B cell (primary cell): Measurements from ENCODE around the gene SPAAR. TPM values are rescaled to one million over a fixed set of nuclear protein-coding genes. Genes with fewer than 3 reads are reported as not detected.

ENCODE experiments used
- ATAC-seq: fragments of 200-7000 bp; cut with Tn5 transposase; one replicate; pipeline ENCODE4 v1.10.0; 2021; ENCODE audit warnings: low read depth, mild to moderate bottlenecking, moderate number of reproducible peaks, moderate library complexity
- CTCF ChIA-PET: fragments of 350-600 bp; sonication (Branson Sonifier 250); formaldehyde crosslinking; loops from one replicate; lab custom pipeline; 2021; ENCODE audit warnings: antibody characterized with exemption, inconsistent platforms; lab: Charles Lee
- POLR2A ChIA-PET: fragments of 350-600 bp; sonication (Branson Sonifier 250); formaldehyde crosslinking; loops from one replicate; lab custom pipeline; 2021; ENCODE audit warnings: antibody characterized with exemption; lab: Charles Lee
- DNase-seq: peaks from one replicate; pipeline ENCODE4 v3.0.0; 2013
- H2AFZ ChIP-seq: 2 replicates; pipeline ENCODE4 v1.6.1; 2012; ENCODE audit warnings: mild to moderate bottlenecking, low read depth, low read length; ENCODE audit not compliant: insufficient read depth, poor library complexity, severe bottlenecking
- H3K27ac ChIP-seq, 2 donors: 1 replicate in 1 of 2; 2 replicates in 1 of 2; pipeline ENCODE4 v1.5.1; 2012 to 2013; ENCODE audit warnings: low read length in 2 of 2, mild to moderate bottlenecking in 2 of 2, moderate library complexity in 1 of 2
- H3K27me3 ChIP-seq, 4 experiments: fragments of 200-600 bp in 1 of 4; sonication (generic) in 1 of 4; replicated peaks in 1 of 4; 1 replicate in 2 of 4; 2 replicates in 2 of 4; pipeline versions ENCODE4 v1.6.1 to v1.7.0; 2013 to 2016; ENCODE audit warnings: low read length in 3 of 4, mild to moderate bottlenecking in 2 of 4, mixed read lengths in 1 of 4, moderate library complexity in 1 of 4; ENCODE audit not compliant: insufficient read depth in 4 of 4, control insufficient read depth in 3 of 4; ENCODE audit errors: control extremely low read depth in 1 of 4
- H3K36me3 ChIP-seq, 2 experiments: replicated peaks in 1 of 2; 1 replicate in 1 of 2; 2 replicates in 1 of 2; pipeline versions ENCODE4 v1.6.1 to v1.7.1; 2013; ENCODE audit warnings: low read length in 1 of 2; ENCODE audit not compliant: insufficient read depth in 2 of 2, control insufficient read depth in 1 of 2; ENCODE audit errors: control extremely low read depth in 1 of 2, extremely low read depth in 1 of 2
- H3K4me1 ChIP-seq, 2 donors: fragments of 200-600 bp in 1 of 2; sonication (generic) in 1 of 2; 1 replicate in 1 of 2; 2 replicates in 1 of 2; pipeline versions ENCODE4 v1.5.1 to v1.6.1; 2013 to 2017; ENCODE audit warnings: low read length in 2 of 2; ENCODE audit not compliant: control insufficient read depth in 2 of 2, insufficient read depth in 2 of 2
- H3K4me2 ChIP-seq: replicated peaks from 2 replicates; pipeline ENCODE3; 2012; ENCODE audit warnings: mild to moderate bottlenecking, low read depth, low read length; ENCODE audit not compliant: poor library complexity, severe bottlenecking
- H3K4me3 ChIP-seq, 5 experiments: fragments of 200-600 bp in 1 of 5; sonication (generic) in 1 of 5; 1 replicate in 3 of 5; 2 replicates in 2 of 5; pipeline versions ENCODE4 v1.5.1 to v1.7.0; 2011 to 2016; ENCODE audit warnings: low read length in 4 of 5, mild to moderate bottlenecking in 4 of 5, low read depth in 2 of 5, control low read depth in 1 of 5, moderate library complexity in 1 of 5; ENCODE audit not compliant: insufficient read depth in 1 of 5; ENCODE audit errors: control extremely low read depth in 1 of 5, extremely low read depth in 1 of 5
- H3K79me2 ChIP-seq: fragments of 200-600 bp; sonication (generic); one replicate; pipeline ENCODE4 v1.6.0; 2016; ENCODE audit warnings: low read length; ENCODE audit not compliant: control insufficient read depth, insufficient read depth
- H3K9ac ChIP-seq: fragments of 200-600 bp; sonication (generic); 2 replicates; pipeline ENCODE4 v1.6.1; 2017; ENCODE audit warnings: mild to moderate bottlenecking, low read length, moderate library complexity
- H3K9me3 ChIP-seq, 3 donors: one replicate each; pipeline versions ENCODE4 v1.6.1 to v1.7.1; 2013; ENCODE audit warnings: low read length in 2 of 3; ENCODE audit not compliant: control insufficient read depth in 2 of 3, insufficient read depth in 1 of 3; ENCODE audit errors: control extremely low read depth in 1 of 3
- H4K20me1 ChIP-seq: 2 replicates; pipeline ENCODE4 v1.6.0; 2012; ENCODE audit warnings: mild to moderate bottlenecking, low read length; ENCODE audit not compliant: insufficient read depth, control insufficient read depth, poor library complexity, severe bottlenecking
- H3K27ac Mint-ChIP-seq: one replicate; pipeline ENCODE4 v1.8.0; 2021; ENCODE audit warnings: mixed read lengths
- H3K27me3 Mint-ChIP-seq: one replicate; pipeline ENCODE4 v1.8.0; 2021; ENCODE audit warnings: mixed read lengths
- H3K4me1 Mint-ChIP-seq: one replicate; pipeline ENCODE4 v1.8.0; 2021; ENCODE audit warnings: mixed read lengths
- H3K4me3 Mint-ChIP-seq: one replicate; pipeline ENCODE4 v1.8.0; 2021; ENCODE audit warnings: mixed read lengths
- H3K9me3 Mint-ChIP-seq: one replicate; pipeline ENCODE4 v1.8.0; 2022; ENCODE audit warnings: mixed read lengths; ENCODE audit not compliant: insufficient read depth
- EZH2 ChIP-seq: IDR thresholded peaks from 2 replicates; pipeline ENCODE4 v1.6.1; 2012; ENCODE audit warnings: borderline replicate concordance, low read depth, mild to moderate bottlenecking, moderate library complexity, low read length; ENCODE audit not compliant: insufficient read depth, poor library complexity, severe bottlenecking
- WGBS: methylation state at CpG from one replicate; pipeline ENCODE4 v1.1.5; 2013; ENCODE audit warnings: missing lambda C conversion rate; ENCODE audit not compliant: insufficient coverage; 5-methylcytosine and 5-hydroxymethylcytosine counted together
- intact Hi-C: fragments of 100-400 bp; cut with micrococcal nuclease; formaldehyde crosslinking; loops from one replicate; pipeline ENCODE4 v1.10.0; 2022
- polyA plus RNA-seq: library from polyadenylated mRNA; depleted of rRNA; stranded (reverse); fragments of >200 nt; gene quantifications from 2 replicates; pipeline ENCODE4 v1.2.3, GENCODE V29; 2012
- total RNA-seq, 2 donors: library from RNA; stranded (reverse); fragments of 120-200 nt in 1 of 2; gene quantifications; 1 replicate in 1 of 2; 2 replicates in 1 of 2; pipeline versions ENCODE4 v1.2.3 to v1.2.4, GENCODE V29; 2013 to 2022
- TF ChIP-seq, protein P1 (sequence below): fragments of 200-600 bp; IDR thresholded peaks from one replicate; pipeline ENCODE4 v1.8.0; 2022; ENCODE audit warnings: antibody characterized with exemption, mild to moderate bottlenecking

SPAAR gene
- total and polyA plus RNA-seq, 2 donors (not counting 1 experiment from before 2014, with no cell fraction given) = not detected

DNA sequence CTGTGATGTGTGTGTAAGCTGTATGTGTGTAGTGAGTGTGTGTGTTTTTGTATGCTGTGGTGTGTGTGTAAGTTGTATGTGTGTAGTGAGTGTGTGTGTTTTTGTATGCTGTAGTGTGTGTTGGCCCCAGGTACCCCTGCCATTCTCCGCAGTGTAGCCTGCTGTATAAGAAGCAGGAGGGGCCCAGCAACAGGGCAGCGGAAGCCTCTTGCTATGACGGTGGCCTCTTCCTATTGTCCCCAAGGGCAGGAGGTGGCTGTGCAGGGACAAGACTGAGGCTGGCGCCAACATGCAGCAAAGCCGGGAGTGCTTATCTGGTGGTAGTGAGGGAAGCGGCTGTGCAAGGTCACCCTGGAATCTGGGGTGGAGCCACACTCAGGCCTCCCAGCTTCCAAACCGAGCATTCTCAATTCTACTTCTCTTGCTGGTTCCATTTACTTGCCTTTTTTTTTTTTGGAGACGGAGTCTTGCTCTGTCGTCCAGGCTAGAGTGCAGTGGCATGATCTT is 5.1 kb downstream of the SPAAR start:
- Histone ChIP-seq H3K27me3 (peaks cover 0 to 6% (median 1%) of the 10 kb centered on the region in 4 experiments), H2AFZ (no peak overlapping the region), H3K9me3 (no peaks in the 10 kb centered on the region), H3K36me3 (no peaks in the 10 kb centered on the region), H3K4me2 (no peak overlapping the region), H3K27ac (no peak overlapping the region), H3K4me1 (peaks cover 0 to 4% of the 10 kb centered on the region in 2 donors), H4K20me1 (no peaks in the 10 kb centered on the region), H3K4me3 (no peak overlapping the region), H3K79me2 (no peaks in the 10 kb centered on the region), H3K9ac (no peak overlapping the region)
- WGBS = 77% methylated on average over 7 of the region's 9 CpGs
- POLR2A ChIA-PET = no interaction called here
- TF ChIP-seq, protein P1, sequence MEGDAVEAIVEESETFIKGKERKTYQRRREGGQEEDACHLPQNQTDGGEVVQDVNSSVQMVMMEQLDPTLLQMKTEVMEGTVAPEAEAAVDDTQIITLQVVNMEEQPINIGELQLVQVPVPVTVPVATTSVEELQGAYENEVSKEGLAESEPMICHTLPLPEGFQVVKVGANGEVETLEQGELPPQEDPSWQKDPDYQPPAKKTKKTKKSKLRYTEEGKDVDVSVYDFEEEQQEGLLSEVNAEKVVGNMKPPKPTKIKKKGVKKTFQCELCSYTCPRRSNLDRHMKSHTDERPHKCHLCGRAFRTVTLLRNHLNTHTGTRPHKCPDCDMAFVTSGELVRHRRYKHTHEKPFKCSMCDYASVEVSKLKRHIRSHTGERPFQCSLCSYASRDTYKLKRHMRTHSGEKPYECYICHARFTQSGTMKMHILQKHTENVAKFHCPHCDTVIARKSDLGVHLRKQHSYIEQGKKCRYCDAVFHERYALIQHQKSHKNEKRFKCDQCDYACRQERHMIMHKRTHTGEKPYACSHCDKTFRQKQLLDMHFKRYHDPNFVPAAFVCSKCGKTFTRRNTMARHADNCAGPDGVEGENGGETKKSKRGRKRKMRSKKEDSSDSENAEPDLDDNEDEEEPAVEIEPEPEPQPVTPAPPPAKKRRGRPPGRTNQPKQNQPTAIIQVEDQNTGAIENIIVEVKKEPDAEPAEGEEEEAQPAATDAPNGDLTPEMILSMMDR = no peak
- no peak for TF ChIP-seq EZH2
- H3K9me3 Mint-ChIP-seq = no peaks in the 10 kb centered on the region
- no peak overlapping the region for H3K4me3 Mint-ChIP-seq
- no peak overlapping the region for H3K27ac Mint-ChIP-seq
- DNase-seq (no peak), ATAC-seq (no peak)
- peaks cover 8% of the 10 kb centered on the region for H3K4me1 Mint-ChIP-seq
- intact Hi-C loops = no loop called here
- CTCF ChIA-PET = interaction anchor here (0.6 to 1.3 kb wide), 3 partner anchors 11 to 1013 kb away, joined by 4 to 5 read pairs (median 4); no protein-coding TSS in a partner anchor
- peaks cover 10% of the 10 kb centered on the region for H3K27me3 Mint-ChIP-seq

DNA sequence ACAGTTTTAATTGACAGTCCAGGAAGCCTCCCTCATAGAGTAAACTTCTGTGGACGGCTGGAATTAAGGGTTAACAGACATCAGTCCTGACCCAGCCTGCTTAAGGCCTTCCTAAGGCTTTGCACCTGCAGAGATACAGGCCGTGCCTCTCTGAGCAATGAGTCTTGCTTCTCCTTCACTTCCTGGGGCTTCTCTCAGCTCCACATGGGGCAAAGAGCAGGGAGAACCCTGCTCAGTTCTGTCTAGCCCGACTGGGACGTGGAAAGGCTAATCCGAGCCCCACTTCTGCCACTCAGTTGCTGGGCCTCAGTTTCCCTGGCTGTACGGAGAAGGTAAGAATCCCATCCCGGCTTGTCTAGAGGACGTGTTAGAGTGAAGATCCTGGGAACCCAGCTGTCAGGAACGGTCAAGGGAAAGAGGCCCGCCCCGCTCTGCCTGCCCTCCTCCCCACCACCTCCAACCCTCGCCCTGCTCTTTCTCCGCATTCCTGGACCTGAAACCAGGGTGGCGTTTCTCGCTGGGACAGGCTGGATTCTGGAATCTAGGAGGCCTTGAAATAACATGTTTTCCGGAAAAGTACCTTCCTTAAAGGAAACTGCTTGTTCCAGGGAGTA is 6.5 kb downstream of the SPAAR start:
- no peaks in the 10 kb centered on the region for H3K9me3 Mint-ChIP-seq
- Histone ChIP-seq H3K9ac (no peak overlapping the region), H3K9me3 (no peaks in the 10 kb centered on the region), H4K20me1 (no peaks in the 10 kb centered on the region), H3K27me3 (peaks cover 0 to 6% (median 1%) of the 10 kb centered on the region in 4 experiments), H3K4me3 (no peak overlapping the region), H3K4me1 (peaks cover 0 to 3% of the 10 kb centered on the region in 2 donors), H2AFZ (no peak overlapping the region), H3K4me2 (no peak overlapping the region), H3K27ac (no peak overlapping the region), H3K36me3 (no peaks in the 10 kb centered on the region), H3K79me2 (no peaks in the 10 kb centered on the region)
- ATAC-seq (no peak), DNase-seq (no peak)
- CTCF ChIA-PET = interaction anchor here (0.8 kb wide), 1 partner anchor 13 kb away, joined by 3 read pairs; no protein-coding TSS in a partner anchor
- no peak overlapping the region for H3K27ac Mint-ChIP-seq
- peaks cover 3% of the 10 kb centered on the region for H3K27me3 Mint-ChIP-seq
- no peak overlapping the region for H3K4me3 Mint-ChIP-seq
- TF ChIP-seq, protein P1 = no peak
- TF ChIP-seq EZH2 = no peak
- POLR2A ChIA-PET = no interaction called here
- WGBS = 94% methylated on average over 12 of the region's 16 CpGs
- H3K4me1 Mint-ChIP-seq = peaks cover 8% of the 10 kb centered on the region
- intact Hi-C loops = no loop called here
